ENCODE results near the gene MED1. TPM values are rescaled to one million over a fixed set of nuclear protein-coding genes. Genes with fewer than 3 reads are reported as not detected.
"Not testable (repeated sequence)": the region's sequence is repeated elsewhere in the genome, so short reads cannot be mapped to it uniquely, and the experiment has no call there.

The MED1 gene
- total and polyA plus RNA-seq, 4 donors = 4.4 to 19.3 (median 9.1) TPM

DNA sequence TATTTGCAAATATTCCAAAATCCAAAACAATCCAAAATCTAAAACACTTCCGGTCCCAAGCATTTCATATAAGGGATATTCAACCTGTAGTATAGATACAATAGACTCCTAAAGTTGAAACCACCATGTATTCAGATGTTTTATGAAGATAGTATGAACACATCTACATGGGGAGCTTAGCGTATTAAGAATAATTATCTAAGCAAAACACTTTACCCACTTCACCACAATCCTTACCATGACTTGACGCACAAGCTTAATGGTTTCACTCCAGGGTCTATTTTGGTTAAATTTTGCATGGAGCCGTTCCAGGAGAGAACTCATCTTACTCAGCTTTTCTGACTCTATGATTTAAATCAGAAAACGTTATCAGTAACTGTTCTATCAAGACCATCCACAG is 3.5 kb downstream of the MED1 start:
- Histone ChIP-seq H3K9me3 (ENCODE audit: control insufficient read depth in 4 of 4, low read length in 3 of 4) (no peaks in the 10 kb centered on the region), H3K36me3 (ENCODE audit: control insufficient read depth in 4 of 4, insufficient read depth in 3 of 4, low read depth in 1 of 4, low read length in 3 of 4) (peaks cover 8 to 27% (median 18%) of the 10 kb centered on the region in 4 donors), H3K4me3 (ENCODE audit: low read depth in 1 of 3, low read length in 3 of 3) (no peak overlapping the region), H3K4me1 (ENCODE audit: control insufficient read depth in 4 of 4, insufficient read depth in 4 of 4, low read length in 3 of 4) (peaks cover 5 to 20% (median 18%) of the 10 kb centered on the region in 4 donors), H3K27ac (ENCODE audit: low read depth in 1 of 2, low read length in 2 of 2) (no peak overlapping the region), H3K27me3 (ENCODE audit: control insufficient read depth in 4 of 4, insufficient read depth in 4 of 4, low read length in 3 of 4) (no peaks in the 10 kb centered on the region), H3K9ac (ENCODE audit: low read depth in 1 of 2, low read length in 2 of 2) (no peak overlapping the region)
- no peak for DNase-seq (ENCODE audit: low spot score)
- 92% methylated on average over 5 of the region's 5 CpGs for WGBS
- TF ChIP-seq GABPA (IDR thresholded peaks at IDR 0.05 in 1 of 2, conservative IDR thresholded peaks at IDR 0.05 in 1 of 2) = no peak
- no peak for TF ChIP-seq YY1 (IDR thresholded peaks at IDR 0.05)
- TF ChIP-seq FOXA2 (IDR thresholded peaks at IDR 0.05) = no peak
- TF ChIP-seq TAF1 (conservative IDR thresholded peaks at IDR 0.05) = no peak
- TF ChIP-seq RAD21 (IDR thresholded peaks at IDR 0.05) = no peak
- no peak for TF ChIP-seq ATF3 (IDR thresholded peaks at IDR 0.05)
- TF ChIP-seq NR2F2 (IDR thresholded peaks at IDR 0.05) = no peak
- TF ChIP-seq, protein P1, sequence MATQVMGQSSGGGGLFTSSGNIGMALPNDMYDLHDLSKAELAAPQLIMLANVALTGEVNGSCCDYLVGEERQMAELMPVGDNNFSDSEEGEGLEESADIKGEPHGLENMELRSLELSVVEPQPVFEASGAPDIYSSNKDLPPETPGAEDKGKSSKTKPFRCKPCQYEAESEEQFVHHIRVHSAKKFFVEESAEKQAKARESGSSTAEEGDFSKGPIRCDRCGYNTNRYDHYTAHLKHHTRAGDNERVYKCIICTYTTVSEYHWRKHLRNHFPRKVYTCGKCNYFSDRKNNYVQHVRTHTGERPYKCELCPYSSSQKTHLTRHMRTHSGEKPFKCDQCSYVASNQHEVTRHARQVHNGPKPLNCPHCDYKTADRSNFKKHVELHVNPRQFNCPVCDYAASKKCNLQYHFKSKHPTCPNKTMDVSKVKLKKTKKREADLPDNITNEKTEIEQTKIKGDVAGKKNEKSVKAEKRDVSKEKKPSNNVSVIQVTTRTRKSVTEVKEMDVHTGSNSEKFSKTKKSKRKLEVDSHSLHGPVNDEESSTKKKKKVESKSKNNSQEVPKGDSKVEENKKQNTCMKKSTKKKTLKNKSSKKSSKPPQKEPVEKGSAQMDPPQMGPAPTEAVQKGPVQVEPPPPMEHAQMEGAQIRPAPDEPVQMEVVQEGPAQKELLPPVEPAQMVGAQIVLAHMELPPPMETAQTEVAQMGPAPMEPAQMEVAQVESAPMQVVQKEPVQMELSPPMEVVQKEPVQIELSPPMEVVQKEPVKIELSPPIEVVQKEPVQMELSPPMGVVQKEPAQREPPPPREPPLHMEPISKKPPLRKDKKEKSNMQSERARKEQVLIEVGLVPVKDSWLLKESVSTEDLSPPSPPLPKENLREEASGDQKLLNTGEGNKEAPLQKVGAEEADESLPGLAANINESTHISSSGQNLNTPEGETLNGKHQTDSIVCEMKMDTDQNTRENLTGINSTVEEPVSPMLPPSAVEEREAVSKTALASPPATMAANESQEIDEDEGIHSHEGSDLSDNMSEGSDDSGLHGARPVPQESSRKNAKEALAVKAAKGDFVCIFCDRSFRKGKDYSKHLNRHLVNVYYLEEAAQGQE (IDR thresholded peaks at IDR 0.05) = no peak

GRCh38 chr17:39443326-39443725 is 7.7 kb downstream of the MED1 start:
- no peak overlapping the region for H3K4me3 ChIP-seq (ENCODE audit: low read depth in 1 of 3, low read length in 3 of 3)
- no peak for TF ChIP-seq FOXA1 (IDR thresholded peaks at IDR 0.05)
- no peak for TF ChIP-seq ATF3 (IDR thresholded peaks at IDR 0.05)
- no peak for TF ChIP-seq HNF4G (IDR thresholded peaks at IDR 0.05)
- TF ChIP-seq, protein P2, sequence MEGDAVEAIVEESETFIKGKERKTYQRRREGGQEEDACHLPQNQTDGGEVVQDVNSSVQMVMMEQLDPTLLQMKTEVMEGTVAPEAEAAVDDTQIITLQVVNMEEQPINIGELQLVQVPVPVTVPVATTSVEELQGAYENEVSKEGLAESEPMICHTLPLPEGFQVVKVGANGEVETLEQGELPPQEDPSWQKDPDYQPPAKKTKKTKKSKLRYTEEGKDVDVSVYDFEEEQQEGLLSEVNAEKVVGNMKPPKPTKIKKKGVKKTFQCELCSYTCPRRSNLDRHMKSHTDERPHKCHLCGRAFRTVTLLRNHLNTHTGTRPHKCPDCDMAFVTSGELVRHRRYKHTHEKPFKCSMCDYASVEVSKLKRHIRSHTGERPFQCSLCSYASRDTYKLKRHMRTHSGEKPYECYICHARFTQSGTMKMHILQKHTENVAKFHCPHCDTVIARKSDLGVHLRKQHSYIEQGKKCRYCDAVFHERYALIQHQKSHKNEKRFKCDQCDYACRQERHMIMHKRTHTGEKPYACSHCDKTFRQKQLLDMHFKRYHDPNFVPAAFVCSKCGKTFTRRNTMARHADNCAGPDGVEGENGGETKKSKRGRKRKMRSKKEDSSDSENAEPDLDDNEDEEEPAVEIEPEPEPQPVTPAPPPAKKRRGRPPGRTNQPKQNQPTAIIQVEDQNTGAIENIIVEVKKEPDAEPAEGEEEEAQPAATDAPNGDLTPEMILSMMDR (IDR thresholded peaks at IDR 0.05; ENCODE audit: low read depth, low read length, missing input control) = no peak
- TF ChIP-seq NR2F2 (IDR thresholded peaks at IDR 0.05) = no peak
- no peak for TF ChIP-seq GABPA (IDR thresholded peaks at IDR 0.05 in 1 of 2, conservative IDR thresholded peaks at IDR 0.05 in 1 of 2)
- TF ChIP-seq ZBTB33 (IDR thresholded peaks at IDR 0.05) = no peak
- TF ChIP-seq YY1 (IDR thresholded peaks at IDR 0.05) = no peak
- TF ChIP-seq FOXA2 (IDR thresholded peaks at IDR 0.05) = no peak
- TF ChIP-seq RAD21 (IDR thresholded peaks at IDR 0.05) = no peak
- TF ChIP-seq JUND (IDR thresholded peaks at IDR 0.05) = no peak
- H3K9me3 ChIP-seq (ENCODE audit: control insufficient read depth in 4 of 4, low read length in 3 of 4) = no peaks in the 10 kb centered on the region
- no peak overlapping the region for H3K27ac ChIP-seq (ENCODE audit: low read depth in 1 of 2, low read length in 2 of 2)
- no peak overlapping the region for H3K9ac ChIP-seq (ENCODE audit: low read depth in 1 of 2, low read length in 2 of 2)
- no peak for DNase-seq (ENCODE audit: low spot score)
- no peaks in the 10 kb centered on the region for H3K27me3 ChIP-seq (ENCODE audit: control insufficient read depth in 4 of 4, insufficient read depth in 4 of 4, low read length in 3 of 4)
- peaks cover 0 to 2% (median 0%) of the 10 kb centered on the region in 4 donors for H3K4me1 ChIP-seq (ENCODE audit: control insufficient read depth in 4 of 4, insufficient read depth in 4 of 4, low read length in 3 of 4)
- peaks cover 12 to 58% (median 42%) of the 10 kb centered on the region in 4 donors for H3K36me3 ChIP-seq (ENCODE audit: control insufficient read depth in 4 of 4, insufficient read depth in 3 of 4, low read depth in 1 of 4, low read length in 3 of 4)

GRCh38 chr17:39439868-39440267 is 11.2 kb downstream of the MED1 start:
- H3K36me3 ChIP-seq (ENCODE audit: control insufficient read depth in 4 of 4, insufficient read depth in 3 of 4, low read depth in 1 of 4, low read length in 3 of 4) = peaks cover 7 to 68% (median 41%) of the 10 kb centered on the region in 4 donors
- not testable (repeated sequence) for H3K27me3 ChIP-seq (ENCODE audit: control insufficient read depth in 4 of 4, insufficient read depth in 4 of 4, low read length in 3 of 4); H3K27ac ChIP-seq (ENCODE audit: low read depth in 1 of 2, low read length in 2 of 2); H3K4me1 ChIP-seq (ENCODE audit: control insufficient read depth in 4 of 4, insufficient read depth in 4 of 4, low read length in 3 of 4); H3K9ac ChIP-seq (ENCODE audit: low read depth in 1 of 2, low read length in 2 of 2); H3K4me3 ChIP-seq (ENCODE audit: low read depth in 1 of 3, low read length in 3 of 3); DNase-seq (ENCODE audit: low spot score); H3K9me3 ChIP-seq (ENCODE audit: control insufficient read depth in 4 of 4, low read length in 3 of 4)
- 98% methylated on average over 2 of the region's 2 CpGs for WGBS

Measured in liver (tissue), 9 donors.